ENCODE measurements around the gene STUM.

The STUM gene

GRCh38 chr1:226625832-226626576 lies 77.4 kb downstream of the STUM start:
- no peak for DNase-seq (ENCODE audit: low read depth in 2 of 2)

DNA sequence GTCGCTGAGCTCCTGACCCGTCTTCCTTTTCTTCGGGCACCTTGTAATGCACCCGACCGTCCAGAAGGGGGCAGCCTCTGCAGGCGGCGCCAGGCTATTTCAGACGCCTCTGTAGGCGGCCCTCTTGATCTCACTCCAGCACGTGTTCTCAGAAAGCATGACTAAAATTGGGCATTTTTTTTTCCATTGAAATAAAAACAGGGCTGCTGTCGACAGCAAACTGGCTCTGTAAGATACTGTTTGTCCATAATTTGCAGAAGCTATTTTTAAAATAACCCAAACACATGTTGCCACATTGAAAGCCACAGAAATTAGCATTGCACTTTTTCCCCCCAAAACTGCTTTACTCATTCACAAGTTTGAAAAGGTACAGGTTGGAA lies 78.0 kb downstream of the STUM start:
- peak; percentile 54 to 66 for DNase-seq (ENCODE audit: low read depth in 2 of 2)

DNA sequence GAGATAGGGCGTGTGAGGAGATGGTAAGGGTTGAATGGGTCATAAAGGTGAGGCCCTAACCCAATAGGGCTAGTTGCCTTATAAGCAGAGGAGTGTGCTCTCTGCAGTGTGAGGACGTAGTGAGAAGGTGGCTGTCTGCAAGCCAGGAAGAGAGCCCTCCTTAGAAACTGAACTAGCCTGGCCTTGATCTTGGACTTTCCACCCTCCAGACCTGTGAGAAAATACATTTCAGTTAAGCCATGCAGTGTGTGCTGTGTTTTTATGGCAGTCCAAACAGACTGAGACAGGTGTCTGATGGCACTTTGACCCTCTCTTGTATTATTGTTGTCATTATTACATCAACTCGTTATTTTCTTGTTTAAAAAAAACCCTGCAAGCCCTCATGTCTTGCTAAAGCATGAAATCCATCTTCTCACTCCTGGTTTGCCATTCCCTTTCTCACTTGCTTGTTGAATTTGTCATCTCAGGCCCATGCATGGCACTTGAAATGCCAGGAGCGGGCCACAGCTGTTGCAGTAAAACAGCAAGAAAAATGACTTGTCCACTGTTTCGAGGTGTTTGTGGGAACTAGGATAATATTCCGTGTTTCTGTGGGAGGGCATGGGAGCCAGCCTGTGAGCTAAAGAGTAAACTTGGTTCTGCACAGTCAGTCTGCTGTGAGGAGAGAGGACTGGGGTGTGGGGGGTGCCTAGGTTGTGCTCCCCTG lies 78.6 kb downstream of the STUM start:
- no peak for DNase-seq (ENCODE audit: low read depth in 2 of 2)

- no peak for DNase-seq (ENCODE audit: low read depth in 2 of 2)
Measured at GRCh38 chr1:226627924-226628611, 79.5 kb downstream of the STUM start.

DNA sequence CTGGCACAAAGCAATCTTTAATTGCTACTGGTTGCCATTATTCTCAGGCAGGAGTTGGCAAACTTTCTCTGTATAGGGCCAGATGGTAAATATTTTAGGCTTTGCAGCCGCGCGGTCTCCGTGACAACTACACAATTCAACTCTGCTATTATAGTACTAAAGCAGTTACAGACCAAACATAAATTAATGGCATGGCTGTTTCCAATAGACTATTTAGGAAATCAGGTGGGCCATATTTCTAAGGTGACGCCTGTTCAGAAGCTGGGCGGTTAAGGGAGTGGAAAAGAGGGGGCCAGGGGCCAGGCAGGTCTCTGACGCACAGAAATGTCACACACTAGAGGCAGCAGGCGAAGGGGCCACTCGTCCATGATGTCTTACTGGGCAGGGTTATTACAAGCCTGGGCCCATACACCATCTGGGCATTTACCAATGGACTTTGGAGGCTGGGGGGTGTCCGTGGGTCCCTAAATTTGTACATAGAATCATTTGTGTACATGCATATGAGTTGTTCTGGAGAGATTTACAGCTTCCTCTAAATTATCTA lies 80.1 kb downstream of the STUM start:
- DNase-seq (ENCODE audit: low read depth in 2 of 2) = no peak

DNA sequence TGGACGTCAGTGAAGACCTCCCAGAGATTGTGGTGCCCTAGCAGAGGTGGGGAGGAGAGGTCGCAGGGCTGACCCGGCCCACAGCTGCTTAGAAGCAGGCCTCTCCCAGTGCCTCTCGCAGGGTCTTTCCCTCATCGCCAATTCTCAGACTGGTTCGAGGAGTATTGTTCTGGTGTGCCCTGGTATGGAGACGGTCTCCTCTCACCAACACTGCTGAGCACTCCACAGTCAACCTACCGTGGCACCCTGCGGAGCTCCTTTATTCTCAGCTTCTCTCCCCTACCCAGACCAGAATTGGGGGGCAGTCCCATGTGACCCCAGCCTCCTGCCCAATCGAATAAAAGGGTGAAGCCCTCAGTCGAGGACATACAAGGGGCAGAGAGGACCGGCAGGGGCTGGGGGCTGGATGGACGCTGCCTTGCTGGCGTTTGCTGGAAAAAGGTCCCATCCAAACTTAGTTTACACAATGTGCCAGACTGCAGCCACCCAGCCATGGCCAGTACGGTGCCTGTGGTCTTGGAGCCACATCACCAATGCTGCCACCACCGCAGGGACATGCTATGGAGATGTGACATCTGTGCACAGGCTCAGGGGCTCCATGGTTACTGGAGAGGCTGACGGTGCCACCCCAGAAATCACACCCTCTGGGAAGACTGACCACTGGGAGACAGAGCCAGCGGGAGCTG lies 80.8 kb downstream of the STUM start:
- DNase-seq (ENCODE audit: low read depth in 2 of 2) = no peak

GRCh38 chr1:226629896-226630550 lies 81.5 kb downstream of the STUM start:
- no peak for DNase-seq (ENCODE audit: low read depth in 2 of 2)

GRCh38 chr1:226630592-226630991 lies 82.0 kb downstream of the STUM start:
- no peak for DNase-seq (ENCODE audit: low read depth in 2 of 2)

GRCh38 chr1:226631229-226632000 lies 82.9 kb downstream of the STUM start:
- DNase-seq (ENCODE audit: low read depth in 2 of 2) = no peak

GRCh38 chr1:226632169-226632879 lies 83.8 kb downstream of the STUM start:
- DNase-seq (ENCODE audit: low read depth in 2 of 2) = no peak

GRCh38 chr1:226632922-226633351 lies 84.4 kb downstream of the STUM start:
- DNase-seq (ENCODE audit: low read depth in 2 of 2) = no peak

- DNase-seq (ENCODE audit: low read depth in 2 of 2) = no peak
Measured at GRCh38 chr1:226633541-226634165, 85.1 kb downstream of the STUM start.

DNA sequence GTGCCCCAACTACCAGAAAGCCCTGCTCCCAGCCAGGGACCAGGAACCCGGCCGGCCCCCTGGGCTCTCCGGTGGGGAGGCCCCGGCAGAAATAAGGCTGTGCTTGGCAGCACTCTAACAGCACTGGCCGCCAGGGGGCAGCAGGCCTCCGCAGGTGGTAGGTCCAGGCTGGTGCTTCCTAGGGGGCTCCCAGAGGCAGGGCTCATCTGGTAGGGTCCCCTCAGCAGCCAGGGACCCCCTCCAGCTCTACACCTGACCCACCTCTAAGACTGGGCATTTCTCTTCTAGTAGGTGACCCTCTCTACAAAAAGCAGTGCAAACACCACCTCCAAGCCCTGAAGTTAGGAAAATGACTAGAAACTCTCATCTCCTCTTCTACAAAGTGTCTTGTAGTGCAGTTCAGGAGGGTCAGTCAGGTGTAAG lies 85.6 kb downstream of the STUM start:
- DNase-seq (ENCODE audit: low read depth in 2 of 2) = peak; percentile 63 to 66

DNA sequence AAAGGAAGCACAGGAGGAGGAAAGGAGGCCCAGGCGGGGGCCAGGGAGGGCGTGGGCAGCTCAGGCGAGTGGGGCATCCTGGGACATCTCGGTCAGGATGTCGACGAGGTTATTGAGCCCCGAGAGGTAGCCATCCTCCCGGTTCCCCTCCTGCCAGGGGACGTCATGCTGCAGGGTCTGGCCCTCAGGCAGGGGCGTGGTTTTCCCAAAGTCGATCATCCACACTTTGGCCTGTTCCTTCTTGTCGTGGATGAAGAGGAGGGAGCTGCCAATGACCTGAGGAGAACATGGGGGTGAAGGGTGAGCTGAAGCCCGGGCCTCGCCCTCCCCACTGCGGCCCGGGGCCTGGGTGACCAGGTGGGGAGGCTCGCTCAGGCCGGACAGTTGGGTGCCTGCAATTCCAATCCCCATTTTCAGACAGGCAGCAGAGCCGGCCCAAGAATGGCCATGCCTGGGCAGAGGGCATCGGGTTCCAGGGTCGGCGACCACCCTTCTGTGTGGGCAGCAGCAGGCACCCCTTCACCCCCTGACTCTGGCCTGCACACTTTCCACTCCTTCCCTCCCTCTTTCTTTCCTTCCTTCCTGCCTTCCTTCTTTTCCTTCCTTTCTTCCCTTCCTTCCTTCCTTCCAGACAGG lies 86.2 kb downstream of the STUM start:
- no peak for DNase-seq (ENCODE audit: low read depth in 2 of 2)

DNA sequence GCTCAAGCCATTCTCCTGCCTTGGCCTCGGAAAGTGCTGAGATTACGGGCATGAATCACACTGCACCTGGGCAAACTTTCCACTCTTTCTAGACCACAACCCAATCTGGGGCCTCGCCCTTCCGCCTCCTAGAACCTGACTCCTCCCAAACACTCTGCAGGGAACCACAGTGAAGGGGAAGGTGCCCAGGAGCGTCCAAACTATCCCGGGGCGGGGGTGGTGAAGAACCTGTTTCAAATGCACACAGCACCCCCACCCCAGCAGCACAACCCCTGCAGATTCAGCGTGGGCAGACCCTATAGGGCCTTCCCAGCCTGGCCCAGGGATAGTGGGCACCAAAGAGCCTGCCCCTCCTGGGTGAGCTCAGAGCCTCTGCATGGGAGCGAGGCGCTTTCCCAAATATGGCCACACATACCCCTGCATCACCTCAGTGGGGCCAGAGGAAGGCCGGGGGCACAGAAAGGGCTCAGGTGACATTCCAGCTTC lies 86.9 kb downstream of the STUM start:
- no peak for DNase-seq (ENCODE audit: low read depth in 2 of 2)

GRCh38 chr1:226636847-226637096 lies 88.2 kb downstream of the STUM start:
- DNase-seq (ENCODE audit: low read depth in 2 of 2) = no peak

DNA sequence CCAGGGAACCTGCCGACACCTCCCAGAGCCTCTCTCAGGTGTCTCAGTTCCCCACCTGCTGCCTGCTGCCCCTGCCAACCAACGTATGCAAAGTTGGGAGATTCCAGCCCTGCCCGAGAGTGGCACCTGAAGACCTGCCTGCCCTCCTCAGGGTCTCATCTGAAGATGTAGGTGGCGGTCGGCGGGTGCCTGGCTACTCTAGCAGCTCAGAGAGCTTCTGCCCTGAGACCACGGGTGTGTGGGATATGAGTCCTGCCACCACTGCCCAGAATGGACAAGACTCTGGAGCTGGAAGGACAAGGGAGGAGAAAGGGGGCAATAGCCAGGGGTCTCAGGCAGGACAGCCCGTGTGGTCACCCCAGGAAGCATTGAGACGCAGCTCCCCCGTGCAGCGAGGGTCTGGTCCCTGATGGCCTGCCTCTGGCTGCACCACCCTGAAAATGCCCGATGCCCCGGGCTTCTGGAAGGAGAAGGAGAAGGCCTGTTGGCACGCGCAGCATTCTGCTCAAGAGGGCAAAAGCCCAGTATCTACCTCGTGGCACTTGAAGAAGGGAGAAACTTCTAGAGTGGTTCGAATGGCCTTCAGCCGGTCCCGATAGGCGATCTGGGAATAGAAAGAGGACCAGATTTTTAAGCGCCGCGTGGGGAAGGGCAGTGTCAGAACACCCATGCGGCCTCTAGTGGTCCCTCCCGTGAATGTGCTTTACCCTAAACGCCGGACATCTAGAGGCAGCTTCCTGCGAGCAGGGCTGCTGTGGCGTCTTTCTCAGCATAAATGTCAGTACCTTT lies 88.8 kb downstream of the STUM start:
- DNase-seq (ENCODE audit: low read depth in 2 of 2) = no peak

GRCh38 chr1:226638001-226638601 lies 89.5 kb downstream of the STUM start:
- DNase-seq (ENCODE audit: low read depth in 2 of 2) = no peak

Data from stimulated activated CD8-positive, alpha-beta memory T cell treated with anti-CD3 and anti-CD28 coated beads, Interleukin-15, amount 100 ng/mL, for 4 hours (primary cell).